ENCODE results near the gene PARS2.

PARS2 gene

GRCh38 chr1:54736685-54737084 lies 27.6 kb downstream of the PARS2 start:
- Histone ChIP-seq H3K27ac (ENCODE audit: low read length) (no peak overlapping the region), H3K4me2 (ENCODE audit: low read depth, low read length) (no peak overlapping the region), H3F3A (ENCODE audit: insufficient read depth, low read length) (no peaks in the 10 kb centered on the region), H3K4me3 (ENCODE audit: low read length) (no peak overlapping the region), H3K9me3 (replicated peaks; ENCODE audit: insufficient read depth, low read length) (no peaks in the 10 kb centered on the region), H2AFZ (ENCODE audit: low read length) (no peak overlapping the region), H3K9me2 (replicated peaks; ENCODE audit: insufficient read depth, low read length) (no peaks in the 10 kb centered on the region), H3K79me2 (ENCODE audit: low read length) (no peaks in the 10 kb centered on the region), H3K36me3 (replicated peaks; ENCODE audit: insufficient read depth, low read length) (0 out of 2 replicates have a peak, but pooled peaks cover 4% of the 10 kb centered on the region), H3K27me3 (replicated peaks; ENCODE audit: insufficient read depth, low read length) (no peaks in the 10 kb centered on the region), H3K9ac (ENCODE audit: low read length) (no peak overlapping the region), H4K20me1 (ENCODE audit: insufficient read depth, low read length) (no peaks in the 10 kb centered on the region), H3K4me1 (ENCODE audit: low read length) (no peaks in the 10 kb centered on the region)
- DNase-seq: no peak
- TF ChIP-seq EZH2phosphoT487 (IDR thresholded peaks at IDR 0.05; ENCODE audit: low read length) (no peak), CTCF (IDR thresholded peaks at IDR 0.05; ENCODE audit: low read length) (no peak), EZH2 (optimal IDR thresholded peaks at IDR 0.05; ENCODE audit: low read depth, low read length) (no peak)

- Histone ChIP-seq H3F3A (ENCODE audit: insufficient read depth, low read length) (no peaks in the 10 kb centered on the region), H3K27ac (ENCODE audit: low read length) (no peak overlapping the region), H3K9me2 (replicated peaks; ENCODE audit: insufficient read depth, low read length) (no peaks in the 10 kb centered on the region), H3K9ac (ENCODE audit: low read length) (no peak overlapping the region), H3K4me2 (ENCODE audit: low read depth, low read length) (no peak overlapping the region), H3K36me3 (replicated peaks; ENCODE audit: insufficient read depth, low read length) (0 out of 2 replicates have a peak, but pooled peaks cover 4% of the 10 kb centered on the region), H2AFZ (ENCODE audit: low read length) (no peak overlapping the region), H3K9me3 (replicated peaks; ENCODE audit: insufficient read depth, low read length) (no peaks in the 10 kb centered on the region), H3K79me2 (ENCODE audit: low read length) (no peaks in the 10 kb centered on the region), H4K20me1 (ENCODE audit: insufficient read depth, low read length) (no peaks in the 10 kb centered on the region), H3K4me3 (ENCODE audit: low read length) (no peak overlapping the region), H3K27me3 (replicated peaks; ENCODE audit: insufficient read depth, low read length) (no peaks in the 10 kb centered on the region), H3K4me1 (ENCODE audit: low read length) (no peaks in the 10 kb centered on the region)
- TF ChIP-seq CTCF (IDR thresholded peaks at IDR 0.05; ENCODE audit: low read length): no peak
- no peak for TF ChIP-seq EZH2 (optimal IDR thresholded peaks at IDR 0.05; ENCODE audit: low read depth, low read length)
- TF ChIP-seq EZH2phosphoT487 (IDR thresholded peaks at IDR 0.05; ENCODE audit: low read length): no peak
- no peak for DNase-seq
Measured at GRCh38 chr1:54728027-54728426, 36.3 kb downstream of the PARS2 start.

GRCh38 chr1:54724771-54725170 lies 39.6 kb downstream of the PARS2 start:
- Histone ChIP-seq H2AFZ (ENCODE audit: low read length) (no peak overlapping the region), H3K9me3 (replicated peaks; ENCODE audit: insufficient read depth, low read length) (no peaks in the 10 kb centered on the region), H3K4me2 (ENCODE audit: low read depth, low read length) (no peak overlapping the region), H4K20me1 (ENCODE audit: insufficient read depth, low read length) (no peaks in the 10 kb centered on the region), H3K4me3 (ENCODE audit: low read length) (no peak overlapping the region), H3K9ac (ENCODE audit: low read length) (no peak overlapping the region), H3K4me1 (ENCODE audit: low read length) (no peaks in the 10 kb centered on the region), H3K27me3 (replicated peaks; ENCODE audit: insufficient read depth, low read length) (no peaks in the 10 kb centered on the region), H3K9me2 (replicated peaks; ENCODE audit: insufficient read depth, low read length) (no peaks in the 10 kb centered on the region), H3K79me2 (ENCODE audit: low read length) (no peaks in the 10 kb centered on the region), H3K27ac (ENCODE audit: low read length) (no peak overlapping the region), H3F3A (ENCODE audit: insufficient read depth, low read length) (no peaks in the 10 kb centered on the region), H3K36me3 (replicated peaks; ENCODE audit: insufficient read depth, low read length) (peaks cover 3% of the 10 kb centered on the region; the same call in 1 of the 2 replicates)
- no peak for TF ChIP-seq EZH2 (optimal IDR thresholded peaks at IDR 0.05; ENCODE audit: low read depth, low read length)
- no peak for TF ChIP-seq EZH2phosphoT487 (IDR thresholded peaks at IDR 0.05; ENCODE audit: low read length)
- TF ChIP-seq CTCF (IDR thresholded peaks at IDR 0.05; ENCODE audit: low read length): no peak
- DNase-seq: no peak

Data from MM.1S (cell line).